RCC 7860 (cell line): Measurements from ENCODE around the gene CRYBG2.
A peak's percentile ranks its signal among the peaks of the same experiment; 100 is the strongest.

Source experiments
- DNase-seq: peaks from one replicate; pipeline ENCODE4 v3.0.0-alpha.2; 2015; ENCODE audit warnings: low spot score
- FAIRE-seq: peaks from 2 replicates; lab custom pipeline; 2012; peaks lifted over from hg19 to GRCh38; lab: Jason Lieb, UNC

The CRYBG2 gene

GRCh38 chr1:26370591-26371382 lies 16.9 kb upstream of the CRYBG2 start:
- DNase-seq (no peak), FAIRE-seq (no peak)

GRCh38 chr1:26368486-26368885 lies 14.6 kb upstream of the CRYBG2 start:
- DNase-seq (no peak), FAIRE-seq (no peak)

GRCh38 chr1:26368006-26368405 lies 14.1 kb upstream of the CRYBG2 start:
- FAIRE-seq (no peak), DNase-seq (no peak)

GRCh38 chr1:26367441-26367840 lies 13.5 kb upstream of the CRYBG2 start:
- no peak for DNase-seq
- FAIRE-seq: no peak

GRCh38 chr1:26364956-26365355 lies 11.0 kb upstream of the CRYBG2 start:
- FAIRE-seq (no peak), DNase-seq (no peak)

- DNase-seq: peak; percentile 69
- FAIRE-seq: peak; percentile 56
Observed at GRCh38 chr1:26363549-26364448, 9.9 kb upstream of the CRYBG2 start.

GRCh38 chr1:26362331-26362730 lies 8.4 kb upstream of the CRYBG2 start:
- FAIRE-seq (no peak), DNase-seq (no peak)

- DNase-seq (no peak), FAIRE-seq (no peak)
Observed at GRCh38 chr1:26361605-26362122, 7.7 kb upstream of the CRYBG2 start.

- DNase-seq (no peak), FAIRE-seq (no peak)
Observed at GRCh38 chr1:26360807-26361604, 7.1 kb upstream of the CRYBG2 start.

- no peak for FAIRE-seq
- DNase-seq: no peak
Observed at GRCh38 chr1:26359981-26360806, 6.3 kb upstream of the CRYBG2 start.

GRCh38 chr1:26358411-26359384 lies 4.8 kb upstream of the CRYBG2 start:
- DNase-seq (peak; percentile 40), FAIRE-seq (no peak)

GRCh38 chr1:26357121-26357602 lies 3.2 kb upstream of the CRYBG2 start:
- no peak for FAIRE-seq

GRCh38 chr1:26356106-26356505 lies 2.2 kb upstream of the CRYBG2 start:
- FAIRE-seq: no peak
- no peak for DNase-seq

More at GRCh38 chr1:26357121-26357602, 3.2 kb upstream of the CRYBG2 start:
- no peak for DNase-seq

- FAIRE-seq (no peak), DNase-seq (no peak)
Observed at GRCh38 chr1:26354972-26355371, 1.0 kb upstream of the CRYBG2 start.

GRCh38 chr1:26353210-26353859 lies 595 bp downstream of the CRYBG2 start:
- DNase-seq: no peak

GRCh38 chr1:26352338-26352679 lies 1.6 kb downstream of the CRYBG2 start:
- DNase-seq (peak; percentile 57), FAIRE-seq (no peak)

More at GRCh38 chr1:26353210-26353859, 595 bp downstream of the CRYBG2 start:
- no peak for FAIRE-seq

- DNase-seq (peak; percentile 85), FAIRE-seq (peak; percentile 53)
Observed at GRCh38 chr1:26351590-26352337, 2.2 kb downstream of the CRYBG2 start.
